SK-N-MC (cell line): Measurements from ENCODE around the gene DAO.

ENCODE experiments used
- EZH2 ChIP-seq: fragments of 200-600 bp; sonication (generic); IDR thresholded peaks from one replicate; pipeline ENCODE4 v1.6.1; 2017; ENCODE audit warnings: antibody characterized with exemption
- POLR2AphosphoS5 ChIP-seq: IDR thresholded peaks from 2 replicates; pipeline ENCODE4 v1.6.1; 2012; ENCODE audit warnings: mild to moderate bottlenecking, low read depth, low read length, borderline replicate concordance

- no peak for TF ChIP-seq POLR2AphosphoS5
- no peak for TF ChIP-seq EZH2
These were observed 48.8 kb downstream of the DAO start for GRCh38 chr12:108928695-108929094.
